Mucosa of gallbladder (tissue), 1 donor: ENCODE results near the gene SLC35F4. TPM values are rescaled to one million over a fixed set of nuclear protein-coding genes. Genes with fewer than 3 reads are reported as not detected.
A peak's percentile ranks its signal among the peaks of the same experiment; 100 is the strongest.
"Not testable (repeated sequence)": the region's sequence is repeated elsewhere in the genome, so short reads cannot be mapped to it uniquely, and the experiment has no call there.

Source experiments
- DNase-seq: peaks from one replicate; pipeline ENCODE4 v3.0.0-alpha.2; 2020; ENCODE audit warnings: low spot score
- total RNA-seq: library from RNA; stranded (reverse); gene quantifications from one replicate; pipeline ENCODE4 v1.2.1, GENCODE V29; 2021
- donor health status: DM: no; HTN: no; CAD: no.

Gene SLC35F4
- total RNA-seq: not detected

DNA sequence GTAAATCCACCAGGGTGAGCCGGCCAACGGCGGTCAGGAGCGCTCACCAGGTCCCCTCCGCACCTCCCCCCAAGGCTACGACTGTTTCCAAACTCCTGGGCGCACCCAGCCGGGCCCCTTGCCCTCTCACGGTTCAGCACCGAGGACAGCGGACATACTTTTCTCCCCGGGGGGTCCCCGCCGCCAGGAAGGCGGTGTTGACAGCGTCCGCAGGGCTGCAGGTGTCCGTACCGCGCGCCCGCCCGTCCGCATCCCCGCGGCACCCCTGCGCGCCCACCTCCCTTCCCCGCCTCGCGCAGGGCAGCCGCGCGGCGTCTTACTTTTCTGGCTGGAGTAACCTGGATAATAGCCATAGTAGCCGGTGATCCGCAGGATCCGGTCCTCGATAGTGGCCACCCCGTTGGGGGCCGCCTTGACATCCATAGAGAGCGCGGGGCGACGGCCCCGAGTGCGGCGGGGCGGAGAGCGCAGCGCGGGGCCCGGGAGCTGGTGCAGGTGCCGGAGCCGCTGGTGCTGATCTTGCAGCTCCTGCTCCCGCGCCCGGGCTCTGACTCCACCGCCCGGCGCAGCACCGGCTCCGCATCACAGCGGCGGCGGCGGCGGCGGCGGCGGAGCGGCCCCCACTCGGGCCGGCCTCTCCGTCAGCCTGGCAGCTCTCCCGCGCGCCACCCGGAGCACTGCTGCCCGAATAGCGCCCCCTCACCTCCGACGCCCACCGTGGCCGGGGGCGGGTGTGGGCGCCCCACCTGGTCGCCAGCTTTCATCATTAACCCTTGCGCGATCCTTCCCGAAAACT, at the start of gene SLC35F4:
TSS of gene SLC35F4 (minus strand) at position 690 of the 796 bp plus-strand sequence.
- no peak for DNase-seq

- no peak for DNase-seq
Measured at GRCh38 chr14:57909626-57910025, 43.7 kb upstream of the SLC35F4 start.

GRCh38 chr14:57903954-57904353, 38.1 kb upstream of the SLC35F4 start:
- DNase-seq: no peak

GRCh38 chr14:57898837-57899572, 33.1 kb upstream of the SLC35F4 start:
- DNase-seq: no peak

GRCh38 chr14:57897144-57897748, 31.4 kb upstream of the SLC35F4 start:
- DNase-seq: no peak

DNA sequence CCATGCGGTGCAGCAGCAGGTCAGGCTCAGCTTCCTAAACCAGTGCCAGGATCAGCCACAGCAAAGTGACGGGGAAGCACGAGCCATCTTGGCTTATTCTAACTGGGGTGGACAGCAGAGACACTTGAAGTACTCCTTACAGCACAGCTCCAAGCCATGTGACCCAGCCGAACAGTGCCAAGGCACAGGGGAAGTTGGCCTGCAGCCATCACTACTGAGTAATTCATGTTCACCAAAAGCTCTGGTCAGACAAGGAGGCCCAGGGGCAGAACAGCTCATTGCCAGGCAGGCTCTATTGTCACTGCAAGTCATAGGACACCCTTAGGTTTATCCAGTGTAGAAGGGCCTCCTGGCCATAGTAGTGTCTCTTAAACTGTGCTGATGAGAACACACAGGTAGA, 23.4 kb upstream of the SLC35F4 start:
- DNase-seq: peak; percentile 64

DNA sequence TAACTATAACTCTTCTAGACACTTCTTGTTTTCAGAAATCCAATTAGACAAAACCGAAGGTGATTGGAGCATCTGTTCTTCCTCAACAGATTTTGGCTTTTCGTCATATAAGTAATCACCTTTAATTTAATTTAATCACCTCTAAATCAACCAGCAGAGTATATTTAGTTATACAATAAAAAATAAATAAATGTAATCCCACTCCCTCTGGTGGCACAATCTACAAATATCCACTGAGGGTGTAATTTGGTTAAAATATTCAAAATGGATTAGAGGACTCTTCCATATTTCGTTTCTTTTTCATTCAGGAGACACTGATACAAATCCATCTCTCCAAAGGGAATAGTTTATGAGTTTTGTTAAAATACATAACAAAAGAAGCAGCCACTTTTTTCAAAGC, 18.3 kb upstream of the SLC35F4 start:
- DNase-seq: no peak

GRCh38 chr14:57883061-57883460, 17.2 kb upstream of the SLC35F4 start:
- DNase-seq: no peak

DNA sequence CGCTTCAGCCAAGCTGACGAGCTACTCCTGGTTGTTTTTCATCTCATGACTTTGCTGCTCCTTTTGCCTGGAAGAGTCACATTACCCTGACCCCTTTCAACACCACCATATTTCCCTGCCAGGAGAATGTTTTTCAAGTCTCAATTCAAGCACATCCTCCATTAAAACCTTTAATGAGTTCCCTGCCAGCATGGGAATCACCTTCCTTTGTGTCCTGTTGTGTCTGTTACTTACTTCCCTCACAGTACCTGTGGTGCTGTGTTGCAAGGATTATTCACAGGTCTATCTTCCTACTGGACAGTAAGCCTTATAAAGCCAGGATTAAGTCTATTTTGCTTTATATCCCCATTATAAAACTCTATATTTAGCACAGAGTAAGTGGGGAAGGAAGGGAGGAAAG, 13.6 kb upstream of the SLC35F4 start:
- DNase-seq: no peak

DNA sequence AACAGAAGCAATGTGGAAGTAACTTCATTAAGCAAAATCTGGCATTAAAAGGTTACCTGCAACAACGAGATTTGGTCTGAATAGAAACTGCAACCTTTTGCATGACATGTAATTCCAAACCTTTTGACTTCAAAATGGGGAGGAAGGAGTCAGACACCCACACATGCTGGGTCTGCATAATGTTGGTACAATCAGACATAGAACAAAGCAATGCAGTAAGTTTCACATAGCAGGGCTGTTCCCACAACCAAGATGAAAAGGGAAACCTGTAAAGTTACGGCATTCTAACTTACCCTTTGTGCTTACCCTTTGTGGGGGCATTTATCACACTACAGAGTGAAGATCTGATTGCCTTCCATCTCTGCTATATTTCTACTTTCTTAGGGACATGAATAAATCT, 10.1 kb upstream of the SLC35F4 start:
- DNase-seq: no peak

- DNase-seq: no peak
Measured at GRCh38 chr14:57875296-57875695, 9.4 kb upstream of the SLC35F4 start.

GRCh38 chr14:57871459-57872080, 5.7 kb upstream of the SLC35F4 start:
- DNase-seq: no peak

DNA sequence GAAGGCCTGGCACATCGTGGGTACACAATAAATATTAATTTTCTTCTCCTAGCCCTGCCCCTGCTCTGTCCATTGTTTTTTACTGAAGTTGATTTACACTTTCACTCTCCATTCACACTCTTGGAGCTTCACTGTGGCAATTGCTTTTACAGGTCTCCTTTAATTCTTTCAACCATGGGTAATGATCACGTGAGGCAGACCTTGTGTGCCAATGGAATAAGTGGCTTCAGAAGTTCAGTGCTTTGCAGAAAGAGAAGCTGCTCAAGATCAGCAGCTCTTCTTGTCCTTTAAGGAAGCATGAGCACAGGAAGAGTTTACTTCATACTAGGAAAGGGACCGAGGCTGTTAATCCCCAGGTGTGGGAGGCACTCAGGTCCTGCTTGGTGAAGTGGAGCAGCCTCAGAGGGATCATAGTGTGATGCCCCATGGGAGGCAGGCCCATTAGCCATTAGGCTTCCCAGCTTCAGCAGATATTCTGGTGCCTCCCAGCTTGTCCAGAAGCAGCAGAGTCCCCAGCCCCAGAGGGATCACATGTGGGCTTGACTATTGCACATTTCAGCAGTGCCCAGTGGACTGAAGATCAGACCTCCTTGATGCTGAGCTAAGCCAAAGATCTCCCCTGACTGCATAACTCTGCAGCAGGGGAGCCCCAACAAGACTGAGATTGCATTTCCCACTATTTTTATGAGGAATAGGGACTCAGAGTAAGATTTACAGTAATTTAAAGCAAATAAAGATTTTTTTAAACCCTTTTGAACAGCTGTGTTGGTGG, 5.0 kb upstream of the SLC35F4 start:
- DNase-seq: no peak

DNA sequence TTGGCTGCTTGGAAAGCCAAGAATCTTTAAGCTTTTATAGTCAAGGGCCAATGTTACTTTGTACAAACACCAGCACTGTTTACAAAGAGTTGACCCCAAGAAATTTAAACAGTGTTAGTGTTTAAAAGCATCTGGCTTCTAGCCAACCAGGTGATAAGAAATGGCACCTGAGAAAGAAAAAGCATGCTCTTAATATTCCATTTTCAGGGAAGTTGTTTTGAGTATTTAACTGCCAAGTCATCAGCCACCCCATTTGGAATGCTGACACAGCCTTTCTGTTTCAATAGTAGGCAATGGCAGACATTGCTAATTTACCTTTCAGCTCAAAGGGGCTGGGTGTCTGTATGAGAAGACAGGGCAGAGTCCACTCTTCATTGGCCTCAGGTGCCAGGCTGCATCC, 3.7 kb upstream of the SLC35F4 start:
- DNase-seq: no peak

DNA sequence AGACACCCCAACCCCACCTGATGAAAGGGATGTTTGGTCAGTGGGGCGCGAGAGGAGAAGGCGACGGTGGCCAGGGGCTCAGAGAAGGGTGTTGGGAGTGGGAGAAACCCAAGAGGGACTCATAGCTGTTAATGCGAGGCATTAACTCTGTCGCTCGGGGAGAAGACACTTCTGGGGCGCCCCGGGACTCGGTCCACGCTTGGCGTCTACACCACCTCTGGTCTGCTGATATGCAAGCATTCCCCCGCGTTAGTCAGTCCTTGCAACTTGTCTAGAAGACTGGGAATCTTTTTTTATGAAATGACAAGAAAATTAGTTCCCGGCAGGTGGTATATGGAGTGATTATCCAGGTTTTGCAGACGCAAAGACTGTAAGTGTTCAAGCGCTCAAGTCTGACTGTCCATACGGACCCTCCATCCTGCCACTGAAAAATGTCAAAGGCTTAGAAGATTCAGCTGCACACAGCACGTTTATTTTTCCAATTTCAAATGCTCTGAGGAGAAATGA, 360 bp upstream of the SLC35F4 start:
- no peak for DNase-seq

GRCh38 chr14:57865066-57865402, 858 bp downstream of the SLC35F4 start:
- no peak for DNase-seq

- DNase-seq: no peak
Measured at GRCh38 chr14:57864659-57865058, 1.2 kb downstream of the SLC35F4 start.

- DNase-seq: no peak
Measured at GRCh38 chr14:57863471-57863870, 2.4 kb downstream of the SLC35F4 start.

GRCh38 chr14:57855666-57856065, 10.2 kb downstream of the SLC35F4 start:
- not testable (repeated sequence) for DNase-seq

- DNase-seq: no peak
Measured at GRCh38 chr14:57854571-57854970, 11.3 kb downstream of the SLC35F4 start.

GRCh38 chr14:57851354-57851753, 14.5 kb downstream of the SLC35F4 start:
- no peak for DNase-seq
